Caki2 (cell line): Measurements from ENCODE around the gene SNX15. TPM values are rescaled to one million over a fixed set of nuclear protein-coding genes. Genes with fewer than 3 reads are reported as not detected.
"Not testable (repeated sequence)": the region's sequence is repeated elsewhere in the genome, so short reads cannot be mapped to it uniquely, and the experiment has no call there.

Source experiments
- DNase-seq: peaks from one replicate; pipeline ENCODE4 v3.0.0-alpha.2; 2015; ENCODE audit warnings: low read depth
- in situ Hi-C: cut with HindIII; loops from 2 replicates; pipeline ENCODE4 v1.10.0; 2016; ENCODE audit warnings: low sequenced_read_pairs, low pct_unique_long_range_greater_than_20kb, mixed read lengths
- total RNA-seq: library from RNA; depleted of rRNA; stranded (reverse); fragments of >200 nt; shearing (Covaris generic); gene quantifications from 2 replicates; pipeline ENCODE4 v1.2.3, GENCODE V29; 2014; ENCODE audit warnings: low replicate concordance; rRNA removed

Gene SNX15, protein sequence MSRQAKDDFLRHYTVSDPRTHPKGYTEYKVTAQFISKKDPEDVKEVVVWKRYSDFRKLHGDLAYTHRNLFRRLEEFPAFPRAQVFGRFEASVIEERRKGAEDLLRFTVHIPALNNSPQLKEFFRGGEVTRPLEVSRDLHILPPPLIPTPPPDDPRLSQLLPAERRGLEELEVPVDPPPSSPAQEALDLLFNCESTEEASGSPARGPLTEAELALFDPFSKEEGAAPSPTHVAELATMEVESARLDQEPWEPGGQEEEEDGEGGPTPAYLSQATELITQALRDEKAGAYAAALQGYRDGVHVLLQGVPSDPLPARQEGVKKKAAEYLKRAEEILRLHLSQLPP
- 14.2 and 16.8 TPM in 2 replicates for total RNA-seq

DNA sequence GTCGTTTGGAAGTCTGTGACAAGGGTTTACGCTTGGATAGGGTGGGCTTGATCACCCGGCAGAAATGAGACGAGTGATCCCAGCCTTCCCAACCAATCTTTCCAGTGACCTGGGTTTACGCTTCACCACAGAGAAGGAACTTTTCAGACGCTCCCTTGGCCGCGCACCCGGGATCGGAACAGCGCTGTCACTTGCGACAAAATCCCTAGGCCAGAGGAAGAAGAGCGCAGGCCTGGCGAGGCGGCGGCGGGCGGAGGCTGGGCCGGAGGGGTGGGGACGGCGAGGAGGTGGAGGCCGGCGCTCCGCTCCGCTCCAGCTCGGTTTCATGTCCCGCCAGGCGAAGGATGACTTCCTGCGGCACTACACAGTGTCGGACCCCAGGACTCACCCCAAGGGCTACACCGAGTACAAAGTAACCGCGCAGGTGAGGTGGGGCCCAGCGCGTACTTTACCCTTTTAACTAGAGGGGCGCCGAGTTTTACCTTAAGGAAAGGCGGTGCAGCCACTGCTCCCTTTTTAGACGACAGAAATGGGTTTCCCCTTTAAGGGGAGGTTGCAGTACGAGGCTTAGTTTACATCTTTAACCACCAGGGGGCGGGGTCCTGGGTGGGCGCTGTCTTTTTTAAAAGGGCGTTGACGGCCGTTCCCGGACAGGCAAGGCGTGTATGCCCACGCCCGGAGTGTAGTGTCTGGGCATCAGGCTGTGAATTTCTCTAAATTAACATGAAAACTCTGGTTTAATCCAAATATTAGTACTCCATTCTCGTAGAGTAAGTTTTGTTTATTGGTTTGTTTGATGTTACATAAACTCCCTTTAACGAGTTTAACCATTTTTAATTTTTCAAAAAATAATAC is at the start of gene SNX15:
Gene SNX15, plus strand, starts transcription at position 227 of the 855 bp plus-strand sequence. Its CDS starts 99 bp downstream, at position 326.
- DNase-seq: peak; percentile 92
- in situ Hi-C loops: no loop called here

DNA sequence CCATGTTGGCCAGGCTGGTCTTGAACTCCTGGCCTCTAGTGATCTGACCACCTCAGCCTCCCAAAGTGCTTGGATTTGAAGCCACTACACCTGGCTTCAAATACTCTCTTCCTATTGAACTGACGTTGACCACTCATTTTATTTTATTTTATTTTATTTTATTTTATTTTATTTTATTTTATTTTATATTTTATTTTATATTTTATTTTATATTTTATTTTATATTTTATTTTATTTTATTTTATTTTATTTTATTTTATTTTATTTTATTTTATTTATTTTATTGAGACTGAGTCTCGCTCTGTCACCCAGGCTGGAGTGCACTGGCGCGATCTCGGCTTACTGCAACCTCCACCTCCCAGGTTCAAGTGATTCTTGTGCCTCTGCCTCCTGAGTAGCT is 43.9 kb upstream of the SNX15 start:
- in situ Hi-C loops: not testable (repeated sequence)

DNA sequence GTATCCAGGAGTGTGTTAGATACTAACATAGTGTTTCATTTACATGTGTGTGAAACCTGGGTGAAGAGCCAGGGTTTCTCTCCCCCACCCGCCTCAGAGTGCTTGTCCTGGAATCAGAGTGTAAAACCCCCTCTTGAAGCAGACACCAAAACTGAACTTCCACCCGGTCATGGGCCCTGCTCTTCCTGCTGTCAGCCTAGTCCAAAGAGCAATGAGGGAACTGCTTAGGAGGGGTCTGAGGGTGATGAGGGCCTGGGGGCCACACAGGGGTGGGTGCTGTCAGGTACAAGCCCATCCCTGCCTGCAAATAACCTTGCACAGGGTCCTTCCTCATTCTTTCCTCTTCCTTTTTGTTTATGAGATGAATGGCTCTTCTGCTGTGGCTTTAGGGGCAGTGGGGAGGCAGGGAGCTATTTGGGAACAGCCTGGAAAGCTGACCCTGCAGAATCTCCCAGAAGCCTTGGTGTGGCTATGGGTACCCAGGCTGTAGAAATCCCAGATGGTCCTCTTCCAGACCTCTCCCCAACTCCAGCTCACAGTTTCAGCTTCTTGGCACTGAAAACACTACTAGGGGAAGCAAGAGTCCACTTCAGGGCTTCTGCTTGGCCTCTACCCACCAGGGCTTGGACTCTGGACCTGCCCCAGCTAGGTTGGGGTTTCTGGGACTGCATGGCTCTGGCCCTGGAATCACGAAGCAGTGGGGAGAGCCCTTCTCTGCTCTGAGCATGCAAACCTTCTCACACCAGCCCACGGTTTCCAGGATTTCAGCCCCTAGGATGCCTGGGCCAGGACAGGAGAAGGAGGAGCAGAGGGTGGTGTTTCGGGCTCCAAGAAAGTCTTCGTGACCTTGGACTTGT is 39.0 kb upstream of the SNX15 start:
- in situ Hi-C loops: no loop called here
- DNase-seq: no peak

More for the DNA sequence above, 43.9 kb upstream of the SNX15 start:
- not testable (repeated sequence) for DNase-seq

DNA sequence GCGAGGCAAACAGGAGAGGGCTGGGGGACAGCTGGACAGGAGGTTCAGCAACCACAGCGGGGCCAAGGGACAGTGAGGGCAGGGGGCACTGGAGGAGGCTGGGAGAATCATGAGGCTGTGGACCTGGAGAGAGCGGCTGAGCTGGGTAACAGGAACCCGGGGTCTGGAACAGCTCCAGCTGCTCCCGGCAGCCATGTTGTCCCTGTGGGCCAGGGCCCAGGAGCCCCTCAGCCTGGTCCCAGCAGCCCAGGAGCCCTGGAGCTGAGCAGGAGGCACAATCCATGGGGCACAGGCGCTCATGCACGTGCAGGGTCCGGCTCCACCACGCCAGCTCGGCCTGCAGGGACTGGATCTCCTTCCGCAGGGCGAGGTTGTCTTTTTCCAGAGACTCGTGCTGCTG is 37.8 kb upstream of the SNX15 start:
- DNase-seq: no peak
- in situ Hi-C loops: no loop called here

DNA sequence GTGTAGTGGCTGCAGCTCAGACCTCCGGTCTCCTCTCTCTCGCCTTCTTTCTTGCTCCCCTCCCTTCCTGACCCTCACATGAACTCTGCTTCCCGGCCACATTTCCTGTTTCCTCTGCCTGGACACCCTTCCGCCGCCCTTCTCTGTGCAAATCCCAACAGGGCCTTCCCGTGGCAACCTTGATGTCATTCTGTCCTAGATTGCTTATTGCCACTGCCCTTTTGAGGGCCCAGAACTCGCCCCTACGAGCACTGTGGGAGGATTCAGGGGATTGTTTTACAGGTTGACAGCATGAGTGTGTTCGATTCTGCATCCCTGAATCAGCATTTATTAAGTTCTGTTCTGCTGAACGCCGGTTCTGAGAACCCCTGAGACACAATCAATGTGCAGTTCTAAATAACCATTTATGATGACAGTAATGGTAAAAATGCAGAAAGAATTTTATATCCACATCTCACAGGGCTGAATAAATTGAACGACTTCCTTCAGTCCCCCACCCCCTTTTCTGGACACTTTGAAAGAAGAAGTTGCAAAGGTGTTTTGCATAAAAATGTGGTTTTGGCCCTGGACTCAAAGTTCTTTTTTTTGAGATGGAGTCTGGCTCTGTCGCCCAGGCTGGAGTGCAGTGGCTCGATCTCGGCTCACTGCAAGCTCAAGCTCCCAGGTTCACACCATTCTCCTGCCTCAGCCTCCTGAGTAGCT is 36.9 kb upstream of the SNX15 start:
- no peak for DNase-seq
- in situ Hi-C loops: no loop called here

DNA sequence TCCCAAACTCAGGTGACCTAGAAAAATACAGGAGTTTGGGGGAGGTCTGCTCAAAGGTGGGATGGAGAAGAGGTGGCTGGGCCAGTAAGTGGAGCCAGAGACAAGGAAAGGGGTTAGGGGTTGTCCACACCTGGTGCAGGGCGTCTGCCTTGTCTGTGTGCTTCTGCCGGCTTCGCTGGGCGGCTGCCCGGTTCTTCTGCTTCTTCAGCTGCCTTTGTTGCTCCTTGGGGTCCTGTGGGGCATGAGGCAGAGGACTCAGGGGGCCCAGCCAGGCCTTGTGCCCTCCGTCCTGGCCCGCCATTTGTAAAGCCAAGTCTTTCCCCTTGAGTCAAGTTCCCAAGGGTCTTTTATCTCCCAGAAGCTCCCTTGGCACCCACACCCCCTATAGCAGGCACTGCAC is 32.9 kb upstream of the SNX15 start:
- in situ Hi-C loops: no loop called here
- DNase-seq: no peak

DNA sequence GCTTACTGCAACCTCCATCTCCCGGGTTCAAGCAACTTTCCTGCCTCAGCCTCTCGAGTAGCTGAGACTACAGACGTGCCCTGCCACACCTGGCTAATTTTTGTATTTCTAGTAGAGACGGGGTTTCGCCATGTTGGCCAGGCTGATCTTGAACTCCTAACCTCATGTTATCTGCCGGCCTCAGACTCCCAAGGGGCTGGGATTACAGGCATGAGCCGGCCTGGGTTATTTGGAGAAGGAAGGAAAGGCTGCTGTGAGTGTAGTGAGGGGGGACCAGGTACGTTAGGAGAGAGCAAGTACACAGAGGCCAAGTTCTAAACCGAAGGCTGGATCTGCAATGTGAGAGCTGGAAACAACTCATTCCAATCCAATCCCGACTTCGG is 30.9 kb upstream of the SNX15 start:
- in situ Hi-C loops: no loop called here
- DNase-seq: no peak

DNA sequence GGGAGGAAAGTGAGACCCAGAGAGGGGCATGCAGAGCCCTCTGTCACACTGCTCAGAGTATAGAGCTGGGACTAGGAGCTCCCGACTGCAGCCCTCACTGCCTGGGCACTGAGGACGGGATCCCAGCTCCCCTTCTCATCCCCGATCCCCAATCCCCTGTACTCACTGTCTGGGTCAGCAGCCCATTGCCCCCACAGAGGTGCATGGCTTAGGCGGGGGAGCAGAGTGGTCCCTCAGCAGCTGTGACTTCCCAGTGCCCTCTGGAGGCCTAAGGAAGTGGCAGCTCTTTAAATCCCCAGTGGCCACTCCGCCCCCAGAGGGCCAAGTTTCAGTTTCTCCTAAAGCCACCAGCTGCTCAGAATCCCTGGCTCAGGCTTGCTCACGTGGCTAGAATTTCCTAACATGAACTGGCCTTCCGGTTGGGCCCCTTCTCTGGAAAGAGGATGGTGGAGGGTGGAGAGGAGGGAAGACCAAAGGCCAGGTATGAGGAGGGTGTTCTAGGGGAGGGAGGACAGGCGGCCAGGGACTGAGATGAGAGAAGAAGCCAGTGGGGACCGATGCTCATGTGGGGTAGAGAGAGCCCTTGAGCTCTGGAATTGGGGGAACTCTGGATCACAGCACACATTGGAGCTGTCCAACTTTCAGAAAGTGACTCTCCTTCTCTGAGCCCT is 30.4 kb upstream of the SNX15 start, which contains the start of gene BATF2:
Gene BATF2, minus strand, starts transcription at position 262 of the 671 bp plus-strand sequence. Its CDS starts 57 bp downstream, at position 205.
- in situ Hi-C loops: no loop called here
- peak; percentile 67 for DNase-seq

DNA sequence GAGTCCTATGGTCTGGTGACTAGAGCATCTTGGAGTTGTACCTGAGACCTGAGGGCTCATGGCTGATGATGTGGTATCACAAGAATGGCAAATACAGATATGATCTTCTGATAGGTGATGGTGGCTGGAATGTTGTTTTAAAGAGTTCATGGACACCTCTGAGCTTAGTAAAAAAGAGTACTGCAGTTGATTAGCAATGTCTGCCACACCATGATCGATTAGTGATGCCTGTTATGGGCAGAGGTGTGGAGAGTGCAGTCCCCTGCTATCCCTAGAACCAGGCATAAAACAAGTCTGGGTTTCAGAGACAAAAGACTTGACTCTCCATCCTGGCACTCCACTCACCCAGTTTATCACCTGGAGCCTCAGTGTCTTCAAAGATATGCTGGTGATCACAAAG is 29.1 kb upstream of the SNX15 start:
- DNase-seq: no peak
- in situ Hi-C loops: no loop called here

DNA sequence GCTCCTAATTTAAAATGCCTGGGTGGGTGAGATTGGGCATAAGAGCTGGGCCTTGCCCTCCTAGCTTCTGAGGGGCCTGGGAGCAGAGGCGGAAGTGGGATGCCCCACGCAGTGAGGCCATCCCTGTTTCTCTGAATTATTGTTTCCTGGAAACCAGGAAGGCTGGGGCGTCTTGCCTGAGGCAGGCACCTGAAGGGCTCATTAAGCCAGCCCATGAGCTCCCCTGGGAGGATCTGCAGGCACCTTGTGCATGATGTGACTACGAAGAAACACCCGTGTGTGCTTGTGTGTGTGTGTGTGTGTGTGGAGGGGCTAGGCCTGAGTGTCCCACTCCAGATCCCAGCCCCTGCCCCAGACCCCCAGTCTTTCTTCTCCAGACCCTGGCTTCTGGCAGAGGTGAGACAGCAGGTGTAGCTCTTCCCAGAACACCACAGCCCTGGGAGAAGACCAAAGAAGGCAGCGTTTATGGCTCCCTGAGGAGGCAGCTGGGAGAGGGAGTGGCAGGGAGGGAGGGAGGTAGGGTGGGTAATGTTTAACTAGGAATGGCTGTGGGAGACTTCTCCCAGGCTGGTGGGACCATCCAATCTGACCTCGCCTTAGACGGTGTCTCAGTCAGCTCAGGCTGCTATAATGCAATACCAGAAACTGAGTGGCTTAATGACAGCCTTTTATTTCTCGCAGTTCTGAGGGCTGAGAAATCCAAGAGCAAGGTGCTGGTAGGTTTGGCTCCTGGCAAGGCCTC is 28.4 kb upstream of the SNX15 start:
- in situ Hi-C loops: no loop called here
- peak; percentile 60 for DNase-seq

DNA sequence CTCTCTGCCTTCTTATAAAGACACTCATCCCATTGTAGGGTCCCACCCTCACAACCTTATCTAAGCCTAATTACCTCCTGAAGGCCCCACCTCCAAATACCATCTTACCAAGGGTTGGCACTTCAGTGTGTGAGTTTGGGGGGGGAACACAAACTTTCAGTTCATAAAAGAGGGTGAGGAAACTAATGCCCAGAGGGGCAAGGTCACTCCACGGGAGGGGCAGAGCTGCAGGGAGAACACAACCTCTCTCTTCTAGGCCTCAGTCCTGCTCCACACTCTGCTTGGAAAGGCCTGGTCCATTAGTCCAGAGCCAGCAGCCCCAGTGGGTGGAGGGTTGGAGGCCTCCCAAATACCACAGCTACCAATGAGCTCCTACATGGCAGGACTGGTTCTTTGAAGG is 27.8 kb upstream of the SNX15 start:
- in situ Hi-C loops: no loop called here
- DNase-seq: no peak

DNA sequence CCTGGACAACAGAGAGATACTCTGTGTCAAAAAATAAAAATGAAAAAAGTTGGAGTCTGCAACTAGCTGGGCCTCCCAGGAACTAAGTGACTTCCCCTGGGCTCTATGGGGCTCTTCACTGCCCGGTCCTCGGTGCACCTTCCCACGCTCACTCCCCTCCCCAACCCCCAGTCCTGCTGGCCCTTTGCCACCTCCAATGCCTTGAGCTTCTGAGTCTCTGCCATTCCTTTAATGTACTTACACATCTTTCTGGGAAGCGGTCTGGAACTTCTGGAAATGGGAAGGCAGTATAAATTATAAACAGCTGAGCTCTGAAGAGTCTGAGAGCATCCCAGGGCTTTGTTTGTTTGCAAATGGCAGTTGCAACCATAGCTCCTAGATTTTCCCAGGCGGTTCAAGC is 24.5 kb upstream of the SNX15 start:
- in situ Hi-C loops: no loop called here

DNA sequence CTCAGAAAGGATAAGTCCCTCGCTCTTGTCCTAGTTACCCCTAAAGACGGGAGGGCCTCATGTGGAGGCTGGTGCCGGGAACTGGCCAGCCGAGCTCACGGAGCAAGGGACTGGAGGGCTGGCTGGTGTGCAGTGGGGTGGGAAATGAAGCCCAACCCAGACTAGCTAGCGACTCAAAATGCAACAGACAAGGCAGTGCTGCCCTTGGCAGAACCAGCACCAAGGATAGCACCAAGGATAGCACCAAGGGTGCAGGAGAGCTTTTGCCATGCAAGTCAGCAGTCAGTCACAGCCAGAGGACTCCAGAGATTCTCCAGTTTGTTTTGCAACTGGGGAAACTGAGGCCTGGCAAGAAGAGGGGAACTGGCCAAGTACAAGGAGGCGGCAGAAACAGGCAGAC is 24.0 kb upstream of the SNX15 start:
- DNase-seq: no peak
- in situ Hi-C loops: no loop called here

More for the DNA sequence above, 24.5 kb upstream of the SNX15 start:
- DNase-seq: no peak

DNA sequence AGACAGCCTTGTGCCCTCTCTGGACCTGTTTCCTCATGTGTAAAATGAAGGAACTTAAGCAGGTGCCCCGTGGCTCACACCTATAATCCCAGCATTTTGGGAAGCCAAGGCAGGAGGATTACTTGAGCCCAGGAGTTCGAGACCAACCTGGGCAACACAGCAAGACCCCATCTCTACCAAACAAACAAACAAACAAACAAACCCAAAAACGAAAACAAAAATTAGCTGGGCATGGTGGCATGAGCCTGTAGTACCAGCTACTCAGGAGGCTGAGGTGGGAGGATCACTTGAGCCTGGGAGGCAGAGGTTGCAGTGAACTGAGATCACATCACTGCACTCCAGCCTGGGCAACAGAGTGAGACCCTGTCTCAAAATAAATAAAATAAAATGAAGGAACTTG is 23.3 kb upstream of the SNX15 start:
- DNase-seq, in situ Hi-C loops: not testable (repeated sequence)

DNA sequence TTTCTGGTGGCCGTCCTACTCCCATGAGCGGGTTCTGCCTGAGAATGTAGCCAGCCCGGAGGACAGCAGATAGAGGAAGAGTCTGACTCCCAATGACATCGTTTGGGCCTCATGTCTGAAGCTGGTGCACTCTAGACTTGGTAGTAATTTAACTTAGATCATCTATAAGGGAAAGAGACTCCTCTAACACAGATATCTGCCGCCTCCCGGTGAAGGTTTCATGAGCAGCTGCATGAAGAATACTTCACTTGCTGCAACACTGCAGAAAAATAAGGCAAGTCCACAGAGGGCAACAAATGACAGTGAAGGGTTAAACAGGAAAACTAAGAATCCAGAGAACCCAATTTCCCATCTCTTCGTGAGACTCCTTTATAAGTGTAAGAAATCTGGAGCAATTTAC is 19.2 kb upstream of the SNX15 start:
- in situ Hi-C loops: no loop called here
- no peak for DNase-seq

DNA sequence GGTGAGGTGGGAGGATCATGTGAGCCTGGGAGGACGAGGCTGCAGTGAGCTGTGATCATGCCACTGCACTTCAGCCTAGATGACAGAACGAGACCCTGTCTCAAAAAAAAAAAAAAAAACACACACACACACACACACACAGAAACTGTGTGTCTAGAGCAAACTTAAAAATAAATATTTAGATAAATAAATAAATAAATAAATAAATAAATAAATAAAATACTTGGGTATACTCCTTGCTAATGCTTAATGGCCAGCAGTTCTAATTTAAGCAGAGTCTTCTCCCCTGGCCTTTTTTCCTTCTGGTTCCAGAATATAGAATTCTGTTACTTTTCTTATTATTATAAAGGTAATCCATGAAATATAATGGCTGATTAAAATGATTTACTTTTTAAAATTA is 18.4 kb upstream of the SNX15 start:
- in situ Hi-C loops: no loop called here
- no peak for DNase-seq
